ENCODE data around the gene POLN.
"Not testable (repeated sequence)": the region's sequence is repeated elsewhere in the genome, so short reads cannot be mapped to it uniquely, and the experiment has no call there.

The POLN gene

GRCh38 chr4:2275044-2275397, 33.1 kb upstream of the POLN start:
- not testable (repeated sequence) for DNase-seq

- no peak for DNase-seq
These were observed 32.6 kb upstream of the POLN start for GRCh38 chr4:2274320-2275043.

- no peak for DNase-seq
These were observed 31.9 kb upstream of the POLN start for GRCh38 chr4:2273657-2274319.

GRCh38 chr4:2273221-2273620, 31.3 kb upstream of the POLN start:
- DNase-seq, result no peak

- DNase-seq, result no peak
These were observed 30.9 kb upstream of the POLN start for GRCh38 chr4:2272828-2273120.

- no peak for DNase-seq
These were observed 30.3 kb upstream of the POLN start for GRCh38 chr4:2272026-2272827.

GRCh38 chr4:2271279-2272025, 29.5 kb upstream of the POLN start:
- no peak for DNase-seq

- DNase-seq, result no peak
These were observed 28.6 kb upstream of the POLN start for GRCh38 chr4:2270341-2271165.

- DNase-seq, result no peak
These were observed 27.8 kb upstream of the POLN start for GRCh38 chr4:2269618-2270163.

- DNase-seq, result no peak
These were observed 27.2 kb upstream of the POLN start for GRCh38 chr4:2269206-2269531.

GRCh38 chr4:2268357-2269205, 26.7 kb upstream of the POLN start:
- no peak for DNase-seq

GRCh38 chr4:2267841-2268240, 25.9 kb upstream of the POLN start:
- no peak for DNase-seq

- DNase-seq, result no peak
These were observed 25.4 kb upstream of the POLN start for GRCh38 chr4:2267320-2267811.

- DNase-seq, result no peak
These were observed 24.9 kb upstream of the POLN start for GRCh38 chr4:2266821-2267220.

- no peak for DNase-seq
These were observed 24.3 kb upstream of the POLN start for GRCh38 chr4:2266181-2266580.

- DNase-seq, result no peak
These were observed 23.5 kb upstream of the POLN start for GRCh38 chr4:2265113-2266110.

- DNase-seq, result no peak
These were observed 22.6 kb upstream of the POLN start for GRCh38 chr4:2264481-2265041.

- DNase-seq, result no peak
These were observed 22.0 kb upstream of the POLN start for GRCh38 chr4:2263926-2264321.

- no peak for DNase-seq
These were observed 21.0 kb upstream of the POLN start for GRCh38 chr4:2262944-2263250.
